Activated naive CD4-positive, alpha-beta T cell treated with anti-CD3 and anti-CD28 coated beads for 36 hours (primary cell): ENCODE results near the gene MIX23. TPM values are rescaled to one million over a fixed set of nuclear protein-coding genes. Genes with fewer than 3 reads are reported as not detected.

ENCODE experiments used
- CTCF ChIA-PET: fragments of 350-600 bp; sonication (Branson Sonifier 250); formaldehyde crosslinking; loops from one replicate; lab custom pipeline; 2021; ENCODE audit warnings: antibody characterized with exemption; lab: Charles Lee
- DNase-seq: peaks from one replicate; pipeline ENCODE4 v3.0.0-alpha.2; 2020
- H3K27ac Mint-ChIP-seq: one replicate; pipeline ENCODE4 v1.8.0; 2021; ENCODE audit warnings: mild to moderate bottlenecking, mixed read lengths
- H3K27me3 Mint-ChIP-seq: one replicate; pipeline ENCODE4 v1.8.0; 2021; ENCODE audit warnings: low read depth, mixed read lengths
- H3K36me3 Mint-ChIP-seq: one replicate; pipeline ENCODE4 v1.8.0; 2021; ENCODE audit warnings: low read depth, mixed read lengths
- H3K4me1 Mint-ChIP-seq: one replicate; pipeline ENCODE4 v1.8.0; 2021; ENCODE audit warnings: low read depth, mixed read lengths
- H3K4me3 Mint-ChIP-seq: one replicate; pipeline ENCODE4 v1.8.0; 2021; ENCODE audit warnings: mild to moderate bottlenecking, moderate library complexity, mixed read lengths
- H3K9me3 Mint-ChIP-seq: one replicate; pipeline ENCODE4 v1.8.0; 2021; ENCODE audit warnings: mixed read lengths
- intact Hi-C: fragments of 100-400 bp; cut with micrococcal nuclease; formaldehyde crosslinking; loops from one replicate; pipeline ENCODE4 v1.15.1; 2023
- total RNA-seq, 2 experiments: library from RNA; stranded (reverse); gene quantifications; one replicate each; pipeline ENCODE4 v1.2.3, GENCODE V29; 2021

MIX23 gene
- total RNA-seq, 2 experiments from 2014 or later, result 90.5 to 96.1 TPM

GRCh38 chr3:122342803-122343202 lies 40.2 kb downstream of the MIX23 start:
- DNase-seq, result no peak
- H3K27me3 Mint-ChIP-seq, result no peaks in the 10 kb centered on the region
- H3K27ac Mint-ChIP-seq, result no peak overlapping the region
- H3K9me3 Mint-ChIP-seq, result peaks cover under 1% of the 10 kb centered on the region
- H3K4me1 Mint-ChIP-seq, result no peaks in the 10 kb centered on the region
- CTCF ChIA-PET, result interaction anchor here (0.6 kb wide), 1 partner anchor 50 kb away, joined by 4 read pairs; no protein-coding TSS in a partner anchor
- intact Hi-C loops, result no loop called here
- no peaks in the 10 kb centered on the region for H3K36me3 Mint-ChIP-seq
- H3K4me3 Mint-ChIP-seq, result no peak overlapping the region

GRCh38 chr3:122332551-122332950 lies 50.5 kb downstream of the MIX23 start:
- Mint-ChIP-seq H3K4me3 (no peak overlapping the region), H3K36me3 (no peaks in the 10 kb centered on the region), H3K4me1 (no peaks in the 10 kb centered on the region), H3K27me3 (peaks cover 7% of the 10 kb centered on the region), H3K9me3 (no peaks in the 10 kb centered on the region), H3K27ac (no peak overlapping the region)
- intact Hi-C loops, result no loop called here
- CTCF ChIA-PET, result interaction anchor here (0.6 kb wide), 1 partner anchor 9 kb away, joined by 3 read pairs; no protein-coding TSS in a partner anchor
- DNase-seq, result no peak

GRCh38 chr3:122331886-122332285 lies 51.1 kb downstream of the MIX23 start:
- Mint-ChIP-seq H3K27me3 (peaks cover 7% of the 10 kb centered on the region), H3K9me3 (no peaks in the 10 kb centered on the region), H3K4me3 (no peak overlapping the region), H3K27ac (no peak overlapping the region), H3K36me3 (no peaks in the 10 kb centered on the region), H3K4me1 (no peaks in the 10 kb centered on the region)
- no peak for DNase-seq
- CTCF ChIA-PET, result no interaction called here
- intact Hi-C loops, result no loop called here

- CTCF ChIA-PET, result no interaction called here
- Mint-ChIP-seq H3K27ac (no peak overlapping the region), H3K36me3 (no peaks in the 10 kb centered on the region), H3K27me3 (no peaks in the 10 kb centered on the region), H3K4me1 (peaks cover 22% of the 10 kb centered on the region), H3K9me3 (no peaks in the 10 kb centered on the region), H3K4me3 (no peak overlapping the region)
- no peak for DNase-seq
- intact Hi-C loops, result no loop called here
These were observed 57.3 kb downstream of the MIX23 start for GRCh38 chr3:122325769-122326168.

GRCh38 chr3:122324871-122325323 lies 58.1 kb downstream of the MIX23 start, which contains the start of gene CSTA:
Gene CSTA, plus strand, starts transcription at chr3:122325248. Its CDS starts 45 bp downstream, at chr3:122325293.
- CTCF ChIA-PET, result no interaction called here
- H3K27me3 Mint-ChIP-seq, result no peaks in the 10 kb centered on the region
- peaks cover 22% of the 10 kb centered on the region for H3K4me1 Mint-ChIP-seq
- no peaks in the 10 kb centered on the region for H3K36me3 Mint-ChIP-seq
- intact Hi-C loops, result no loop called here
- H3K27ac Mint-ChIP-seq, result no peak within 1 kb of the TSS
- no peak for DNase-seq
- H3K9me3 Mint-ChIP-seq, result peaks cover 3% of the 10 kb centered on the region
- no peak within 1 kb of the TSS for H3K4me3 Mint-ChIP-seq

GRCh38 chr3:122322095-122323075 lies 60.6 kb downstream of the MIX23 start:
- CTCF ChIA-PET, result interaction anchor here (0.7 to 1.6 kb wide), 7 partner anchors 16 to 221 kb away, joined by 3 to 6 read pairs (median 4); no protein-coding TSS in a partner anchor
- peaks cover 8% of the 10 kb centered on the region for H3K9me3 Mint-ChIP-seq
- no peaks in the 10 kb centered on the region for H3K36me3 Mint-ChIP-seq
- H3K4me3 Mint-ChIP-seq, result no peak overlapping the region
- intact Hi-C loops, result loop anchor here (2.0 kb wide), 2 partner anchors 42 to 62 kb away; partner anchors contain the start of gene FAM162A
- peaks cover 22% of the 10 kb centered on the region for H3K4me1 Mint-ChIP-seq
- H3K27ac Mint-ChIP-seq, result peak overlapping the region; percentile 77
- H3K27me3 Mint-ChIP-seq, result no peaks in the 10 kb centered on the region
- DNase-seq, result peak; percentile 73

- no peak for DNase-seq
- H3K4me3 Mint-ChIP-seq, result no peak overlapping the region
- intact Hi-C loops, result no loop called here
- peaks cover 19% of the 10 kb centered on the region for H3K4me1 Mint-ChIP-seq
- CTCF ChIA-PET, result interaction anchor here (1.2 kb wide), 1 partner anchor 11 kb away, joined by 4 read pairs; no protein-coding TSS in a partner anchor
- H3K9me3 Mint-ChIP-seq, result peaks cover 8% of the 10 kb centered on the region
- no peaks in the 10 kb centered on the region for H3K27me3 Mint-ChIP-seq
- H3K27ac Mint-ChIP-seq, result no peak overlapping the region
- no peaks in the 10 kb centered on the region for H3K36me3 Mint-ChIP-seq
These were observed 64.4 kb downstream of the MIX23 start for GRCh38 chr3:122318620-122319019.

- Mint-ChIP-seq H3K27me3 (no peaks in the 10 kb centered on the region), H3K9me3 (peaks cover 8% of the 10 kb centered on the region), H3K4me3 (no peak overlapping the region), H3K4me1 (peaks cover 10% of the 10 kb centered on the region), H3K36me3 (no peaks in the 10 kb centered on the region), H3K27ac (no peak overlapping the region)
- CTCF ChIA-PET, result interaction anchor here (0.5 to 0.6 kb wide), 2 partner anchors 52 to 770 kb away, joined by 3 read pairs; no protein-coding TSS in a partner anchor
- intact Hi-C loops, result no loop called here
- no peak for DNase-seq
These were observed 66.7 kb downstream of the MIX23 start for GRCh38 chr3:122316368-122316767.

GRCh38 chr3:122315619-122316018 lies 67.4 kb downstream of the MIX23 start:
- CTCF ChIA-PET, result interaction anchor here (0.5 to 0.6 kb wide), 2 partner anchors 543 to 769 kb away, joined by 3 read pairs; no protein-coding TSS in a partner anchor
- Mint-ChIP-seq H3K4me1 (peaks cover 8% of the 10 kb centered on the region), H3K36me3 (no peaks in the 10 kb centered on the region), H3K4me3 (no peak overlapping the region), H3K27me3 (no peaks in the 10 kb centered on the region), H3K9me3 (peaks cover 8% of the 10 kb centered on the region), H3K27ac (no peak overlapping the region)
- intact Hi-C loops, result no loop called here
- no peak for DNase-seq

GRCh38 chr3:122314228-122314876 lies 68.7 kb downstream of the MIX23 start:
- H3K4me1 Mint-ChIP-seq, result peaks cover 8% of the 10 kb centered on the region
- no peak overlapping the region for H3K4me3 Mint-ChIP-seq
- peaks cover 2% of the 10 kb centered on the region for H3K9me3 Mint-ChIP-seq
- no peaks in the 10 kb centered on the region for H3K27me3 Mint-ChIP-seq
- CTCF ChIA-PET, result interaction anchor here (0.6 to 0.8 kb wide), 2 partner anchors 10 to 438 kb away, joined by 3 to 4 read pairs; no protein-coding TSS in a partner anchor
- no peaks in the 10 kb centered on the region for H3K36me3 Mint-ChIP-seq
- intact Hi-C loops, result no loop called here
- H3K27ac Mint-ChIP-seq, result no peak overlapping the region
- no peak for DNase-seq

- Mint-ChIP-seq H3K4me1 (peaks cover 8% of the 10 kb centered on the region), H3K4me3 (no peak overlapping the region), H3K27me3 (no peaks in the 10 kb centered on the region), H3K9me3 (no peaks in the 10 kb centered on the region), H3K36me3 (no peaks in the 10 kb centered on the region), H3K27ac (no peak overlapping the region)
- DNase-seq, result no peak
- CTCF ChIA-PET, result interaction anchor here (0.9 to 1.2 kb wide), 2 partner anchors 209 to 212 kb away, joined by 3 read pairs; no protein-coding TSS in a partner anchor
- intact Hi-C loops, result no loop called here
These were observed 69.8 kb downstream of the MIX23 start for GRCh38 chr3:122313281-122313680.

- intact Hi-C loops, result no loop called here
- H3K27ac Mint-ChIP-seq, result no peak overlapping the region
- H3K4me3 Mint-ChIP-seq, result no peak overlapping the region
- H3K27me3 Mint-ChIP-seq, result no peaks in the 10 kb centered on the region
- no peaks in the 10 kb centered on the region for H3K9me3 Mint-ChIP-seq
- CTCF ChIA-PET, result interaction anchor here (0.9 to 1.2 kb wide), 2 partner anchors 209 to 212 kb away, joined by 3 read pairs; no protein-coding TSS in a partner anchor
- DNase-seq, result no peak
- H3K4me1 Mint-ChIP-seq, result peaks cover 8% of the 10 kb centered on the region
- no peaks in the 10 kb centered on the region for H3K36me3 Mint-ChIP-seq
These were observed 70.2 kb downstream of the MIX23 start for GRCh38 chr3:122312826-122313225.
